GM21526 (cell line): Measurements from ENCODE around the gene CCDC178.
"Not testable (repeated sequence)": the region's sequence is repeated elsewhere in the genome, so short reads cannot be mapped to it uniquely, and the experiment has no call there.

ENCODE experiments used
- ATAC-seq: cut with Tn5 transposase; IDR thresholded peaks from one replicate; pipeline ENCODE4 v1.9.1; 2021; ENCODE audit warnings: moderate library complexity; ENCODE audit not compliant: unreplicated experiment, low FRiP score

The CCDC178 gene

GRCh38 chr18:33239298-33239697 is 201.2 kb downstream of the CCDC178 start:
- ATAC-seq = no peak

- ATAC-seq = peak; percentile 30
Measured at GRCh38 chr18:33232318-33232626, 208.2 kb downstream of the CCDC178 start.

- ATAC-seq = peak; percentile 97
Measured at GRCh38 chr18:33231474-33232317, 208.8 kb downstream of the CCDC178 start.

- ATAC-seq = no peak
Measured at GRCh38 chr18:33212363-33212762, 228.2 kb downstream of the CCDC178 start.

GRCh38 chr18:33210575-33211189 is 229.8 kb downstream of the CCDC178 start:
- no peak for ATAC-seq

GRCh38 chr18:33205777-33206176 is 234.7 kb downstream of the CCDC178 start:
- no peak for ATAC-seq

GRCh38 chr18:33201509-33201926 is 239.0 kb downstream of the CCDC178 start:
- no peak for ATAC-seq

GRCh38 chr18:33195795-33196194 is 244.7 kb downstream of the CCDC178 start:
- ATAC-seq = no peak

- ATAC-seq = no peak
Measured at GRCh38 chr18:33194793-33195192, 245.7 kb downstream of the CCDC178 start.

- no peak for ATAC-seq
Measured at GRCh38 chr18:33184958-33185357, 255.6 kb downstream of the CCDC178 start.

GRCh38 chr18:33184175-33184574 is 256.3 kb downstream of the CCDC178 start:
- ATAC-seq = no peak

GRCh38 chr18:33183136-33183535 is 257.4 kb downstream of the CCDC178 start:
- ATAC-seq = no peak

GRCh38 chr18:33181016-33181415 is 259.5 kb downstream of the CCDC178 start:
- ATAC-seq = no peak

- ATAC-seq = no peak
Measured at GRCh38 chr18:33169218-33169617, 271.3 kb downstream of the CCDC178 start.

GRCh38 chr18:33164121-33164520 is 276.4 kb downstream of the CCDC178 start:
- ATAC-seq = not testable (repeated sequence)

GRCh38 chr18:33161131-33161530 is 279.4 kb downstream of the CCDC178 start:
- ATAC-seq = no peak

- ATAC-seq = no peak
Measured at GRCh38 chr18:33159151-33159550, 281.4 kb downstream of the CCDC178 start.

GRCh38 chr18:33157893-33158292 is 282.6 kb downstream of the CCDC178 start:
- ATAC-seq = no peak

GRCh38 chr18:33156906-33157470 is 283.5 kb downstream of the CCDC178 start:
- no peak for ATAC-seq

- ATAC-seq = no peak
Measured at GRCh38 chr18:33154049-33154448, 286.5 kb downstream of the CCDC178 start.

- no peak for ATAC-seq
Measured at GRCh38 chr18:33152376-33152775, 288.1 kb downstream of the CCDC178 start.

GRCh38 chr18:33147811-33148210 is 292.7 kb downstream of the CCDC178 start:
- not testable (repeated sequence) for ATAC-seq
